Chondrocyte (in vitro differentiated cells): ENCODE data around the gene BNC2. TPM values are rescaled to one million over a fixed set of nuclear protein-coding genes. Genes with fewer than 3 reads are reported as not detected.

Experiments used
- DNase-seq: peaks from one replicate; pipeline ENCODE4 v3.0.0; 2021; ENCODE audit warnings: mixed read lengths, low spot score
- H3K27ac Mint-ChIP-seq: one replicate; pipeline ENCODE4 v1.8.0; 2021; ENCODE audit warnings: mild to moderate bottlenecking, moderate library complexity, mixed read lengths; ENCODE audit not compliant: unreplicated experiment
- H3K27me3 Mint-ChIP-seq: 2 replicates; pipeline ENCODE4 v1.8.0; 2021; ENCODE audit warnings: low read depth, mixed read lengths
- H3K36me3 Mint-ChIP-seq: 2 replicates; pipeline ENCODE4 v1.8.0; 2021; ENCODE audit warnings: low read depth, mixed read lengths
- H3K4me1 Mint-ChIP-seq: 2 replicates; pipeline ENCODE4 v1.8.0; 2021; ENCODE audit warnings: low read depth, mild to moderate bottlenecking, mixed read lengths
- H3K4me3 Mint-ChIP-seq: one replicate; pipeline ENCODE4 v1.8.0; 2021; ENCODE audit warnings: mild to moderate bottlenecking, moderate library complexity, mixed read lengths; ENCODE audit not compliant: unreplicated experiment
- H3K9me3 Mint-ChIP-seq: 2 replicates; pipeline ENCODE4 v1.8.0; 2021; ENCODE audit warnings: low read depth, mixed read lengths
- total RNA-seq: library from RNA; stranded (reverse); gene quantifications from 3 replicates; pipeline ENCODE4 v1.2.1, GENCODE V29; 2021
- TF ChIP-seq, protein P1 (sequence below): fragments of 200-600 bp; sonication (generic); IDR thresholded peaks from 2 replicates; pipeline ENCODE4 v1.5.0; 2021; ENCODE audit warnings: antibody characterized with exemption, mild to moderate bottlenecking, moderate library complexity

The BNC2 gene
- total RNA-seq, 1 donor from 2014 or later, result 17.8 TPM

DNA sequence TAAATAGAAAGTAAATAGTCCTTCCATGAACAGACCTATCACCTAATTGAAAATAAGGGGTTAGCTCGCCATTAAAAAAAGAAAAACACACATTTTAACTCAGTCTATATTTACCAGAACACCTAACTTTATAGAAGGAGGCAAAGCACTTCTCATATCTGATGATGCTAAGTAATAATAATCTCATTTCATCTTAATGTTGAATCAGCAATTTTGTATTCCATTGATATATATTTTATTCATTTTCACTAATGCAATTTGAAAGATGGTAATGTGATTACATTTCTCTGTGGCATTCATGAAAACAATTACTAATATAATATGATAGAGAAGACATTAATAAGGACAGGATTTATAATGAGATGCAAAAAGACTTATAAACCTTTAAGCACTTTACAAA, 276.7 kb downstream of the BNC2 start:
- no peak for DNase-seq
- TF ChIP-seq, protein P1, sequence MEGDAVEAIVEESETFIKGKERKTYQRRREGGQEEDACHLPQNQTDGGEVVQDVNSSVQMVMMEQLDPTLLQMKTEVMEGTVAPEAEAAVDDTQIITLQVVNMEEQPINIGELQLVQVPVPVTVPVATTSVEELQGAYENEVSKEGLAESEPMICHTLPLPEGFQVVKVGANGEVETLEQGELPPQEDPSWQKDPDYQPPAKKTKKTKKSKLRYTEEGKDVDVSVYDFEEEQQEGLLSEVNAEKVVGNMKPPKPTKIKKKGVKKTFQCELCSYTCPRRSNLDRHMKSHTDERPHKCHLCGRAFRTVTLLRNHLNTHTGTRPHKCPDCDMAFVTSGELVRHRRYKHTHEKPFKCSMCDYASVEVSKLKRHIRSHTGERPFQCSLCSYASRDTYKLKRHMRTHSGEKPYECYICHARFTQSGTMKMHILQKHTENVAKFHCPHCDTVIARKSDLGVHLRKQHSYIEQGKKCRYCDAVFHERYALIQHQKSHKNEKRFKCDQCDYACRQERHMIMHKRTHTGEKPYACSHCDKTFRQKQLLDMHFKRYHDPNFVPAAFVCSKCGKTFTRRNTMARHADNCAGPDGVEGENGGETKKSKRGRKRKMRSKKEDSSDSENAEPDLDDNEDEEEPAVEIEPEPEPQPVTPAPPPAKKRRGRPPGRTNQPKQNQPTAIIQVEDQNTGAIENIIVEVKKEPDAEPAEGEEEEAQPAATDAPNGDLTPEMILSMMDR, result no peak
- Mint-ChIP-seq H3K4me1 (peaks cover 31% of the 10 kb centered on the region), H3K4me3 (no peak overlapping the region), H3K36me3 (no peaks in the 10 kb centered on the region), H3K27me3 (no peaks in the 10 kb centered on the region), H3K9me3 (no peaks in the 10 kb centered on the region), H3K27ac (no peak overlapping the region)

DNA sequence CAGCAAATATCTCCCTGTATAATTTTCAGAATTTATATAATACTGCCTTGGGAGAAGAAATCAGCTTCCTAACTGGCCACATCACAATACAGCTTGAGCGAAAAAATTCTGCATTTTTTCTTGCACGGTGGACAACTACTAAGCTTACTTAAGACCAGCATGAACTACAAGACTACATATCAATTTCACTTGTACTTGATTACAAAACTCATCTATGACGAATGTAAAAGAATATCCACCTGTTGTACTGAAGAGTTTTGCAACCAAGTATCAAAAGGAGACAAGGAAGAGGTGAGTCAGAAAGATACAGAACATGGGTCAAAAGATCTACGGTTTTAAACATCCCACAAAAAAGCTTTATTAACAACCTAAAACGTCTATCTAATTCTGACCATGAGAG, 279.4 kb downstream of the BNC2 start:
- no peak for DNase-seq
- peaks cover 11% of the 10 kb centered on the region for H3K4me1 Mint-ChIP-seq
- TF ChIP-seq, protein P1, result no peak
- H3K4me3 Mint-ChIP-seq, result no peak overlapping the region
- no peaks in the 10 kb centered on the region for H3K9me3 Mint-ChIP-seq
- H3K27ac Mint-ChIP-seq, result no peak overlapping the region
- H3K27me3 Mint-ChIP-seq, result no peaks in the 10 kb centered on the region
- no peaks in the 10 kb centered on the region for H3K36me3 Mint-ChIP-seq

DNA sequence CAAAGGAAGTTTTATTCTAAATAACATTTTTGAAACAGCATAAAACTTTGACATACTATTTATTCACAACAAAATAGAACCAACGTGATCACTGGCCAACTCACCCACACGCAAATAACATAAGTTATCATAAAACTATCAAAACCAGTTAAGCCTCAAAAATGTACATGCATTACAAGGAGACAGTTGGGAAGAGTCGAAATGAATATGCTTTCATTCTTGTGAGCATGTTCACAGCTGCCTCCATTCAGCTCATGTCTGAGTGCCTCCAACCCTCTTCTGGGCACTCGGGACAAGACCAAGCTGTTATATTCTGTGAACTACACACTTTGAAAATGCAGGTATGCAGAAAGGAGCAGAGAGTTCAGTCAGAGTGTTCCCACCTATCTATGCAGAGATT, 284.9 kb downstream of the BNC2 start:
- no peak overlapping the region for H3K4me3 Mint-ChIP-seq
- H3K27me3 Mint-ChIP-seq, result no peaks in the 10 kb centered on the region
- H3K27ac Mint-ChIP-seq, result no peak overlapping the region
- DNase-seq, result no peak
- peaks cover 17% of the 10 kb centered on the region for H3K4me1 Mint-ChIP-seq
- no peaks in the 10 kb centered on the region for H3K36me3 Mint-ChIP-seq
- TF ChIP-seq, protein P1, result no peak
- no peaks in the 10 kb centered on the region for H3K9me3 Mint-ChIP-seq

DNA sequence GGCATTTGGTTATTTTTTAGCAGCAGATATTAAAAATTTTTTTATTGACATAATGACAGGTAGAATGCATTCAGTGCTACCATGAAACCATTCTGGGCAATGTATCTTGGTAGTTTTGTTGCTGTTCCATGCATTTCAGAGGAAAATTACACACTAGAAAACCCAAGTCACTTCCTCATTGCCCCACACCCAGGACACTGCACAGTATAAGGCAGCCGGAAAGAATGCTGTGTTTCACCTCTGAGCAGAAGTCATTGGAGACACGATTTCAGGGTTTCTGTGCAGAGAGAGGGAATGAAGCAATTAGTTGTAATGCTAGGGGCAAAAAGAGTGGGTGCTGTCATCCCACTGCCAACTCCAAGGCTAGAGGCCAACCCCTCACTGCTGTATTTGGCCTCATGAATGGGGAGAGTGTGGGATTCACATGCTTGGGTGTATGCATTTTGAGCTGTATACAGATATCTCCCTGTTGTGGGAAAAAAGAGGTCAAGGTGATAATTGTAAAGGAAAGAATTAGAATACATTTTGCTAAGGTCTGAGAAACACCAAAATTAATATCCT, 290.5 kb downstream of the BNC2 start:
- Mint-ChIP-seq H3K36me3 (no peaks in the 10 kb centered on the region), H3K4me3 (no peak overlapping the region), H3K27ac (no peak overlapping the region)

DNA sequence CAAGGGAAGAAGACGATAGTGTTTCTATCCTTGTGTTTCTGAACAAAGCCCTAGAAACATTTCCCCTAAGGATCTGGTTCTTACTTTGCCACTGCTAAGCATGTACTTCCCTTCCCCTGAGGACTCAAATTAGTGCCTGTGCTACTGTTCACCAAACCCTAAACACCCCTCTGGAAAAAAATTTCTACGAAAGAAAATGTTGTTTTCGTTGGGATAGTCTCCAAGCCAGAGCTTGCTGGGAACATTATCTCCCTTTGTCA, 294.6 kb downstream of the BNC2 start:
- Mint-ChIP-seq H3K36me3 (no peaks in the 10 kb centered on the region), H3K9me3 (no peaks in the 10 kb centered on the region), H3K4me3 (no peak overlapping the region), H3K4me1 (peaks cover 44% of the 10 kb centered on the region), H3K27me3 (no peaks in the 10 kb centered on the region), H3K27ac (no peak overlapping the region)
- no peak for DNase-seq
- TF ChIP-seq, protein P1, result no peak

More for the DNA sequence above, 290.5 kb downstream of the BNC2 start:
- DNase-seq, result no peak
- Mint-ChIP-seq H3K9me3 (no peaks in the 10 kb centered on the region), H3K4me1 (peaks cover 50% of the 10 kb centered on the region), H3K27me3 (no peaks in the 10 kb centered on the region)
- TF ChIP-seq, protein P1, result no peak
